PC-3 (cell line): ENCODE measurements around the gene PLRG1. TPM values are rescaled to one million over a fixed set of nuclear protein-coding genes. Genes with fewer than 3 reads are reported as not detected.
A peak's percentile ranks its signal among the peaks of the same experiment; 100 is the strongest.
"Not testable (repeated sequence)": the region's sequence is repeated elsewhere in the genome, so short reads cannot be mapped to it uniquely, and the experiment has no call there.

ENCODE experiments used
- ATAC-seq: fragments of 200-7000 bp; cut with Tn5 transposase; 2 replicates; pipeline ENCODE4 v1.9.1; 2020; ENCODE audit warnings: mild to moderate bottlenecking, moderate library complexity
- BruUV-seq: library from RNA; stranded (reverse); fragments of 400-500 nt; replicated peaks from 2 replicates; lab custom pipeline; 2021; lab: Mats Ljungman, UMichigan
- CTCF ChIA-PET: fragments of 300-600 bp; sonication (Branson Sonifier 250); formaldehyde crosslinking; loops from one replicate; lab custom pipeline; 2022; ENCODE audit warnings: antibody characterized with exemption; lab: Charles Lee
- POLR2A ChIA-PET: fragments of 300-600 bp; sonication (Branson Sonifier 250); formaldehyde crosslinking; loops from one replicate; lab custom pipeline; 2022; ENCODE audit warnings: antibody characterized with exemption; ENCODE audit not compliant: unreplicated experiment; lab: Charles Lee
- DNase-seq: peaks from one replicate; pipeline ENCODE4 v3.0.0-alpha.2; 2015
- H2AFZ ChIP-seq: fragments of 300-600 bp; sonication (generic); 2 replicates; pipeline ENCODE4 v1.6.0; 2016; ENCODE audit warnings: antibody characterized with exemption, low read length
- H3F3A ChIP-seq: fragments of 300-600 bp; sonication (generic); one replicate; pipeline ENCODE4 v1.6.0; 2017; ENCODE audit warnings: antibody characterized with exemption, low read length, control low read depth, mild to moderate bottlenecking; ENCODE audit not compliant: unreplicated experiment
- H3K27ac ChIP-seq: fragments of 300-600 bp; sonication (generic); 2 replicates; pipeline ENCODE4 v1.5.1; 2016; ENCODE audit warnings: mild to moderate bottlenecking, low read length
- H3K27me3 ChIP-seq: fragments of 300-600 bp; sonication (generic); 2 replicates; pipeline ENCODE4 v1.6.1; 2016; ENCODE audit warnings: low read length, mixed read lengths
- H3K36me3 ChIP-seq: fragments of 300-600 bp; sonication (generic); 2 replicates; pipeline ENCODE4 v1.6.1; 2016; ENCODE audit warnings: low read depth, mixed run types, low read length, mixed read lengths
- H3K4me1 ChIP-seq: fragments of 300-600 bp; sonication (generic); 2 replicates; pipeline ENCODE4 v1.5.1; 2016; ENCODE audit warnings: low read length; ENCODE audit not compliant: insufficient read depth
- H3K4me2 ChIP-seq: fragments of 300-600 bp; sonication (generic); 2 replicates; pipeline ENCODE4 v1.6.0; 2016; ENCODE audit warnings: low read length
- H3K4me3 ChIP-seq: fragments of 300-600 bp; sonication (generic); 2 replicates; pipeline ENCODE4 v1.5.1; 2016; ENCODE audit warnings: mild to moderate bottlenecking, low read length, mixed read lengths
- H3K79me2 ChIP-seq: fragments of 300-600 bp; sonication (generic); 2 replicates; pipeline ENCODE4 v1.6.1; 2017; ENCODE audit warnings: low read length, mixed read lengths
- H3K9ac ChIP-seq: fragments of 300-600 bp; sonication (generic); 2 replicates; pipeline ENCODE4 v1.6.0; 2016; ENCODE audit warnings: mild to moderate bottlenecking, low read length
- H3K9me2 ChIP-seq: fragments of 300-600 bp; sonication (generic); replicated peaks from 2 replicates; pipeline ENCODE4 v1.6.1; 2016; ENCODE audit warnings: mixed run types, low read length, mixed read lengths
- H3K9me3 ChIP-seq: fragments of 300-600 bp; sonication (generic); 2 replicates; pipeline ENCODE4 v1.6.1; 2016; ENCODE audit warnings: low read length, mixed read lengths
- H4K20me1 ChIP-seq: fragments of 300-600 bp; sonication (generic); 2 replicates; pipeline ENCODE4 v1.6.1; 2016; ENCODE audit warnings: low read length, mixed read lengths
- EZH2 ChIP-seq: fragments of 300-600 bp; sonication (generic); IDR thresholded peaks from one replicate; pipeline ENCODE4 v1.6.1; 2017; ENCODE audit warnings: antibody characterized with exemption, mild to moderate bottlenecking, low read length; ENCODE audit not compliant: unreplicated experiment
- EZH2phosphoT487 ChIP-seq: fragments of 300-600 bp; sonication (generic); IDR thresholded peaks from 2 replicates; pipeline ENCODE4 v1.6.1; 2018; ENCODE audit warnings: mild to moderate bottlenecking, antibody characterized with exemption, low read length, borderline replicate concordance
- intact Hi-C: fragments of 100-400 bp; cut with micrococcal nuclease; formaldehyde crosslinking; loops from 2 replicates; pipeline ENCODE4 v1.9.0; 2023
- total RNA-seq: library from RNA; depleted of rRNA; stranded (reverse); fragments of >200 nt; gene quantifications from 2 replicates; pipeline ENCODE4 v1.2.3, GENCODE V29; 2014
- TF ChIP-seq, protein P1 (sequence below): fragments of 300-600 bp; sonication (generic); conservative IDR thresholded peaks from 2 replicates; pipeline ENCODE4 v1.5.1; 2017; ENCODE audit warnings: antibody characterized with exemption, low read depth, mild to moderate bottlenecking, low read length

Gene PLRG1
- total RNA-seq, 1 experiment from 2014 or later = 51.7 TPM

DNA sequence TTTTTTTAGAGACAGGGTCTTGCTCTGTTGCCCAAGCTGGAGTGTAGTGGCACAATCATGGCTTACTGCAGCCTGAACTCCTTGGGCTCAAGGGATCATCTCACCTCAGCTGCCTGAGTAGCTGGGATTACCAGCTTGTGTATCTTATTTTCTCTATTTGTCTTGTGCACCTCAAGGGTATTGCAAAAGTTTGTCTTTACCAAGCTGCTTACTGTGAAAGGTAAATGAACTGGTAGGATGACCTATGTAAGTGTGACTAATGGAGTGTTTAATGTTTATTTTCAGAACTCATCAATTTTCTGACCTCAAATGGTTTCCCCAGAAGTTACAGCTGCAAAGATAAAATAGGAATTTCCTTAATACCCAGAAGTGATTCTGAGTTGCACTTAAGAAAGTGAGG lies 45.6 kb upstream of the PLRG1 start:
- H3K4me1 ChIP-seq = peaks cover 15% of the 10 kb centered on the region
- intact Hi-C loops = no loop called here
- H3K9me2 ChIP-seq = no peaks in the 10 kb centered on the region
- H3K27me3 ChIP-seq = no peaks in the 10 kb centered on the region
- H3K27ac ChIP-seq = no peak overlapping the region; the same call in 1 of the 2 replicates
- peak overlapping the region; percentile 21; the same call in 1 of the 2 replicates for H3K4me2 ChIP-seq
- peak; percentile 75 for DNase-seq
- no peaks in the 10 kb centered on the region for H3K79me2 ChIP-seq
- no peaks in the 10 kb centered on the region for H3K36me3 ChIP-seq
- H3F3A ChIP-seq = no peaks in the 10 kb centered on the region
- no peaks in the 10 kb centered on the region for H4K20me1 ChIP-seq
- no peak overlapping the region for H3K9ac ChIP-seq
- no peaks in the 10 kb centered on the region for H3K9me3 ChIP-seq
- ChIA-PET POLR2A (no interaction called here), CTCF (interaction anchor here (0.8 kb wide), 1 partner anchor 37 kb away, joined by 3 read pairs; no protein-coding TSS in a partner anchor)
- TF ChIP-seq, protein P1, sequence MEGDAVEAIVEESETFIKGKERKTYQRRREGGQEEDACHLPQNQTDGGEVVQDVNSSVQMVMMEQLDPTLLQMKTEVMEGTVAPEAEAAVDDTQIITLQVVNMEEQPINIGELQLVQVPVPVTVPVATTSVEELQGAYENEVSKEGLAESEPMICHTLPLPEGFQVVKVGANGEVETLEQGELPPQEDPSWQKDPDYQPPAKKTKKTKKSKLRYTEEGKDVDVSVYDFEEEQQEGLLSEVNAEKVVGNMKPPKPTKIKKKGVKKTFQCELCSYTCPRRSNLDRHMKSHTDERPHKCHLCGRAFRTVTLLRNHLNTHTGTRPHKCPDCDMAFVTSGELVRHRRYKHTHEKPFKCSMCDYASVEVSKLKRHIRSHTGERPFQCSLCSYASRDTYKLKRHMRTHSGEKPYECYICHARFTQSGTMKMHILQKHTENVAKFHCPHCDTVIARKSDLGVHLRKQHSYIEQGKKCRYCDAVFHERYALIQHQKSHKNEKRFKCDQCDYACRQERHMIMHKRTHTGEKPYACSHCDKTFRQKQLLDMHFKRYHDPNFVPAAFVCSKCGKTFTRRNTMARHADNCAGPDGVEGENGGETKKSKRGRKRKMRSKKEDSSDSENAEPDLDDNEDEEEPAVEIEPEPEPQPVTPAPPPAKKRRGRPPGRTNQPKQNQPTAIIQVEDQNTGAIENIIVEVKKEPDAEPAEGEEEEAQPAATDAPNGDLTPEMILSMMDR = no peak
- no peak for TF ChIP-seq EZH2
- no peak for TF ChIP-seq EZH2phosphoT487
- ATAC-seq = peak; percentile 70
- no peak overlapping the region for H2AFZ ChIP-seq
- H3K4me3 ChIP-seq = no peak overlapping the region
- no TSS peak for BruUV-seq

DNA sequence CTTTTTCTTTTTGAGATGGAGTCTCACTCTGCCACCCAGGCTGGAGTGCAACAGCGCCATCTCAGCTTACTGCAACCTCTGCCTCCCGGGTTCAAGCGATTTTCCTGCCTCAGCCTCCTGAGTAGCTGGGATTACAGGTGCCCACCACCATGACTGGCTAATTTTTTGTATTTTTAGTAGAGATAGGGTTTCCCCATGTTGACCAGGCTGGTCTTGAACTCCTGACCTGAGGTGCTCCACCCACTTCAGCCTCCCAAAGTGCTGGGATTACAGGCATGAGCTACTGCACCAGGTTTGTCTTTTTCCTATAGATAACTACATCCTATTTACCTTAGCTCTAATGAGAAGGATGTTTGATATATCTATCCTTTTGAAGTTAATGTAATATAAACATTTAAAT lies 44.1 kb upstream of the PLRG1 start:
- H3K79me2 ChIP-seq, H3K27me3 ChIP-seq, H3K4me3 ChIP-seq, H3K9ac ChIP-seq, BruUV-seq, H3K9me2 ChIP-seq, H4K20me1 ChIP-seq, H3K36me3 ChIP-seq, H3K9me3 ChIP-seq, H3K4me2 ChIP-seq, CTCF ChIA-PET, DNase-seq, H2AFZ ChIP-seq, POLR2A ChIA-PET, ATAC-seq, H3K27ac ChIP-seq, intact Hi-C loops, H3F3A ChIP-seq: not testable (repeated sequence)
- peaks cover 15% of the 10 kb centered on the region for H3K4me1 ChIP-seq

DNA sequence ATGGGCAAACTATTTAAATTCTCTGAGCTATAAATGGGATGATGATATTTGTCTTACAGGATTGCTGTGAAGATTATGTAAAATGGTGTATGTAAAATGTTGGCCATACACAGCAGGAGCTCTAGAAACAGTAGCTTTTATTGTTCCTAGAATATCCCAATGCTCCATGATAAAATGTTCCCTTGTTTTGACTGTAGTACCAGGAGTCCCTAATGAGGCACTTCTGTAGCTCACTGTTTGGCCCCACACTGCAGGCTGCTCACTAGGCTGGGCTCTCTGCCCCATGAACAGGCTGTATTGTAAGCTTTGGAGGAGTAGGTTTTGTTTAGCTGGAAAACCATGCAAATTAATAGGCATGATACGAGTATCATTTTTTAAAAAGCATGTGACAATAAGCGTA lies 43.7 kb upstream of the PLRG1 start:
- TF ChIP-seq EZH2phosphoT487 (no peak), EZH2 (no peak)
- TF ChIP-seq, protein P1 = no peak
- Histone ChIP-seq H3K79me2 (no peaks in the 10 kb centered on the region), H3K27ac (no peak overlapping the region), H3F3A (no peaks in the 10 kb centered on the region), H2AFZ (no peak overlapping the region), H3K36me3 (no peaks in the 10 kb centered on the region), H3K9me2 (no peaks in the 10 kb centered on the region), H4K20me1 (no peaks in the 10 kb centered on the region), H3K4me3 (no peak overlapping the region), H3K27me3 (no peaks in the 10 kb centered on the region), H3K4me2 (no peak overlapping the region), H3K4me1 (peaks cover 15% of the 10 kb centered on the region), H3K9me3 (no peaks in the 10 kb centered on the region), H3K9ac (no peak overlapping the region)
- DNase-seq (no peak), ATAC-seq (no peak)
- POLR2A ChIA-PET = no interaction called here
- CTCF ChIA-PET = no interaction called here
- intact Hi-C loops = no loop called here
- no TSS peak for BruUV-seq
